Measurements from ENCODE around the gene KCTD15.

KCTD15 gene

DNA sequence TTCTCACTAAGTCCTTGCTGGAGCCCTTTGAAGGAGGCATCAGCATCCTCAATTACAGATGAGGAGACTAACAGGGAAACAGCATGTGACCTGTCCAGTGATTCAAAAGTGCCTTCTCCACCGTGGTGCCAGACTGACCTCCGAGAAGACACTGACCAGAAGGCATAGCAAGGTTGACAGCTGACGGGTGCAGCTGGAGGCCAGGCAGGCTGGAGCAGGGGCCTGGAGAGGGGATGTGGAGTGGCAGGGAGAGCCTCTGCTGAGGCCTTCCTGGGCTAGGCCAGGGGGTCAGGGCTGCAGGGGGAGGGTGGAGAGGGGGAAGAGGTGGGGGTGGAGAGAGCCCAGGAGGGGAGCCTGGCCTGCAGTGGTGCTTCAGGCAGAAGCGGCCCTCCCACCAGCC lies 66.3 kb downstream of the KCTD15 start:
- DNase-seq: no peak

DNA sequence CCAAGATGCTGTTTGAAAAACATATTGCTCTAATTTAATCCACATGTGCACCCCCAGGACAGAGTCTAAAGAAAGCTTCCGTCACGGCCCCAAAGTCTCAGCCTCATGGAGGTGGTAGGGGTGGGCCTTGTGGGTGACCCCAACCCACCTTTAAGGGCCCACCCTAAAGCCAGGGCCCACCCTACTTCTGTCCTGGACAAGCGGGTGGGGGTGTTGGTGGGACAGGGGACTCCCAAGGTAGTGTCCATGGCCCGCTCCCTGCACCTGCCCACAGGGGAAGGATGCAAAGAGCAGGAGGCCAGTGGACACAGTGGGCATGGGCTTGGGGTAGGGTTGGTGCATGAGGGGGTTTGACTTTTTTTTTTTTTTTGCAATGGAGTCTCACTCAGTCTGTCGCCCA lies 66.8 kb downstream of the KCTD15 start:
- DNase-seq: no peak

DNA sequence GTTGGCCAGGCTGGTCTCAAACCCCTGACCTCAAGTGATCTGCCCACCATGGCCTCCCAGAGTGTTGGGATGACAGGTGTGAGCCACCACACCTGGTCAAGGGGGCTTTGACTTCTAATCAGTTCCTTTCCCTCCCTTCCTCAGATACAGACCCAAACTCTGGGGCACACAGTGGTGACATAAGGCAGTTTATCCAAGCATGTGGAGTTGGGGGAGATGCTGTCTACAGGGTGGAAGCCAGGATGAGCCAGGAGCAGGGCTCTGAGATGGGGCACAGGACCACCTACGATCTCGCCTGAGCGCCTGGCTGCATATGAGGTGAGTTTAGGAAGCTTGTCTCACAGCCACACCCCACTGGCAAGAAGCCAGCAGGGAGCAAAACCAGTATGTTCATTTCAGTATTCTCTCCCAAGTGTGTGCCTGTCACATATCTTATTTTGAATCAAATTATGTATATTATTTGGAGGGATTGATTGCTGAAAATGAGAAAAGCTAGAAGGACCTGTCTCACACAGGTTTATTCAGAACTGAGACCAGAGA lies 67.7 kb downstream of the KCTD15 start:
- DNase-seq: no peak

DNA sequence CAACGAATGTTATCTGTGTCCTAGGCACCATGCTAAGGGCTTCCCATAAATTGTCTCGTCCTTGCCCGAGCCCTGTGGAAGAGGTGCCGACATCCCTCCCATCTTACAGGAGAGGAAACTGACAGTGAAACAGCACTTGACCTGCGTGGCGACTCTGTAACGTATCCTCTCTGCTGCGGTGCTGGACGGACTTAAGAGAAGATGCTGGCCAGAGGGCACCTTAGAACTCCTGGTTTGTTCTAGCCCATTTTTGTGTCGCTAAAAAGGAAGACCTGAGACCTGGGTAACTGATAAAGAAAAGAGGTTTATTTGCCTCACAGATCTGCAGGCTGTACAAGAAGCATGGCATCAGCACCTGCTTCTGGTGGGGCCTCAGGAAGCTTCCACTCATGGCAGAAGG lies 68.6 kb downstream of the KCTD15 start:
- DNase-seq: no peak

Measured in activated CD4-positive, CD25-positive, alpha-beta regulatory T cell (primary cell).